Activated T-helper 1 cell treated with anti-CD3 and anti-CD28 coated beads, Interleukin-2, amount 50 U/mL, for 16 hours (primary cell): ENCODE results near the gene ADAMTS5.

ENCODE experiments used
- DNase-seq, 2 donors: peaks; one replicate each; pipeline ENCODE4 v3.0.0-alpha.2; 2020; ENCODE audit warnings: low read depth in 1 of 2, low spot score in 1 of 2

ADAMTS5 gene

GRCh38 chr21:26888931-26889330 is 78.0 kb downstream of the ADAMTS5 start:
- no peak for DNase-seq

GRCh38 chr21:26888256-26888655 is 78.6 kb downstream of the ADAMTS5 start:
- no peak for DNase-seq

DNA sequence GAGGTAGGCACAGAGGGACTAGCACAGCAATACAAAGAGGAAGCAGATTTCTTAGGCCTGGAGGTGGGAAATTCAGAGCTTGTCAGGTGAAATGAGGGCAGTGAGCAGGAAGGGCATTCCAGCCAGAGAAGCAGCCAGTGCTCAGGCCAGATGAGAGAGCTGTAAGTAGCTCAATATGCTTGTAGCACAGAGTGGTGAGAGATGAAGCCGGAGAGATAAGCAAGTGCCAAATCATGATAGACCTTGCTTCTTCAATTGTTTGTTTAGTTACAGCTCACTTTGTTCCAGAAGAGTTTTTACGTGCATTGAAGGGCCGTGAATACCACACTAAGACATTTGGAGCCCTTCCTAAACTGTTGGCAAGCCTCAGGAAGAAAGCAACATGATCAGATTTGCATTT is 79.6 kb downstream of the ADAMTS5 start:
- DNase-seq: no peak

DNA sequence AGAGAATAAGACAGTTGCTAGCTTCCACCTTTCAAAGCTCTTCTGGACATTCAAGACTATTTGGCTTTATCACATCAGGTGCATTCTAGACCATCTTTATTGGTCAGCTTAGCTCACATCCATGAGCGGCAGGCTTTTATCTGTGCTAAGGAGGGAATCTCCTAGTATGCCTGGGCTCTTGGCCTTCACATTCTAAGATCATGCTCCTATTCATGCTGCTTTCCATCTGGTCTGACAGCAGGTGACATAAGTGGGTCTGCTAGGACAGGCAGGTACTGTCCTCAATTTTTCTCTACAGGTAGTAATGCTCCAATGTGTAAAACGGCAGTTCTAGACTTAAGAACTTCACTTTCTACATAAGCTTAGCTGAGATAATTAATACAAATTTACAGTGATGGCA is 82.5 kb downstream of the ADAMTS5 start:
- DNase-seq: no peak

DNA sequence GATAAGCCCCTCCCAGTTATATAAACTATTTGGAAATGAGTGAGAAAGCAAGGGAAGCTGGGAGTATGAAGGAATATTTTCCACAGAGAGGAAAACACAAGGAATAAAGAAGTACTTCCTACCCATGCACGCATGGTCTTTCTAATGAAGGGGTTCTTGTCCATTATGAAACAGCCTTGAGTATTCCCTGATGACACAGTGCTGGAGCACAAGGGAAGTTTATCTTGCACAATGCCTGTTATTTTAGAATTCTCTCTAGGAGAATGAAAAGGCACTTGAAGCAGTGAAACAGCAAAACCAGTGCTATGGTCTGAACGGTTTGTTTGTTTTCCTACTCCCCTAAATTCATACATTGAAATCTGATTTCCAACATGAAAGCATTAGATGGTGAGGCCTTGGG is 83.1 kb downstream of the ADAMTS5 start:
- no peak for DNase-seq

GRCh38 chr21:26881504-26882228 is 85.2 kb downstream of the ADAMTS5 start:
- no peak for DNase-seq

DNA sequence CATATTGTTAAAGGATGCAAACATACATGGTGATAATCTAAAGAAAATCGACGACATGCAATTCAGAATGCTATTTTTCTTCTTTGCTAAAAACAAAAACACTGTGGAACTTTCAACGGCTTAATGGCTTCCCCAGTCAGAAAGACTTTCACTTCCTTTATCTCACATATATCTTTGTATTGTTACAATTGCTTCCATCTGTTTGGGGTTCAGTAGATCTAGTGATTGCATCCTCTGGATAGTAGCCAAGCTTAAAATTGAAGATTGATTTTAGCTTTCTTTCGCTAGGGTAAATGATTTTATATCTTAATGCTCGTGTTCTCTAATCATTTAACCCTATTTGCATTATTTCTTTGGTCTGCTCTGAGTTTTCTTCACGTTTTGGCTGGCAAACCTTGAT is 89.9 kb downstream of the ADAMTS5 start:
- DNase-seq: no peak

DNA sequence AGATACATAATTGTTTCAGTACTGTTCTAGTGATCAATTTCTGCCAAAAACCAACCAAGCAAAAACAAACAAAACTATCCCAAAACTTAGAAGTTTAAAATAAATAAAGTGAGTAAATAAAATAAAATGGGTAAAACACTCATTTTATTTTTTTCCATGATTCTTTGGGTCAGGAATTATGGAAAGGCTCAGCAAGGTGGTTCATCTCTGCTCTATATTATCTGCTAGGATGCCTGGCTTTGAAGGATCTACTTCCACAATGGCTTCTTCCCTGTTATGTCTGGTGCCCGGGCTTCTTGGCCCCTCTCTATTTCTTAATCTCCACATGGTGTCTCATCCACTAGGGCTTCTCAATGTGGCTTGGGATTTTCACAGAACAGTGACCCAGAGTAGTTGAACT is 92.5 kb downstream of the ADAMTS5 start:
- DNase-seq: no peak
